Fibroblast of skin of left quadriceps (primary cell): ENCODE measurements around the gene B4GALT6.

Source experiments
- DNase-seq, 2 experiments: peaks; one replicate each; pipeline ENCODE4 v3.0.0-alpha.2; 2013; ENCODE audit warnings: low read depth in 2 of 2

The B4GALT6 gene

DNA sequence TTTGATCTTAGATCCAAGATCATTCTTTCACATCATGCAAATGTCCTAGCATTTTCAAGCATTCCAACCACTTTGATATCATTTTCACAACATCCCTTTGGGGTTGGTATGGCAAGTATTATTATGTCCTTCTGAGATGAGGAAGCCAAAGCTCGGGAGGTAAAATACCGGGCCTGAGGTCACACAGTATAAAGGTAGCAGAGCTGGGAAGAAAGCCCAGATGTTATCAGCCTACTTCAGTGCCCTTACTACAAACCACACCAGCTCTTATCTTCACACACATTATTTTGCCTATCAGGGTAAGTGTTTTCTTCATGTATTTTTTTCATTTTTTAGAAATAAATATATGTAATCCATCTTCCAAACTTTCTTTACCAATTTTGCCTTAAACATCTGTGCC is 4.2 kb upstream of the B4GALT6 start:
- no peak for DNase-seq

DNA sequence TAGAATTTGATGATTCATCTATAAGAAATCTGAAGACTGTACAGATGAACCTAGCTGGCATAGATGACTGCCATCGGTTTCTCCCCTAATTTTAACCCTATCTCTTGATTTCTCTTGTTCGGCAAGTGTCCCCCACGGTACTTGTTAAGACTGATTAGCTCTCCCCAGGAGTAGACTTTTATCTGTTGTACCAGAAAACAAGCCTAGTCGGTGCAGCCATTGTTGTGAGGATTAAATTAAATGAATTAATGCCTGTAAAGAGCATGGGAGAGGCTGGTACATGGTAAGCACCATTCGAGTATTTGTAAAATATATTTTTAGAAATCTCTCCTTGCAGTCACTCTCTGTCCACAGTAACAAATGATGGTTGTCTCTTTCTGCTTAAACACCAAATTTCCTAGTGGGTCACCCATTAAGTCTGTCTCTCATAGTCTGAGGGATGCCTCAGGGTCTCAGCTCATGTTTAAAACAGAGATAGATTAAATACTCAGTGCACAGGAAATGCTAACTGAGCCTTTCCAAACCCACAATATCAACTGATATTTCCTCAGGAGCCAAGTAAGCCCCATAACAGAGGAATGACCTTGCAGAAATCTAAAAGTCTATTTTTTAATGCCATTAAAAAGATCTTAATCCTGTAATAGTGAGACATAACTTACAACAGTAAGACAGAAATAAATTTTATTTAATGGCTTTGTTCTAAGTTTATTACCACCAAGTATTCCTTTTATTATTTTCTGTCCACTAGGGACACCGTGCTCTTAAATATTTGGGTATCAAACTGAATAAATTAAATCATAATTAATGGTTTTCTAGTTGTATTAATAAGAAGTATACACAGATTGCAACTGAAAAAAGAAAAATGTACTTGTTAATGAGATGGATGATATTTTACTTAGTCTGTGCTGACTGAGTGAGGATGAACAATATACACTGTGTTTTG is 2.9 kb upstream of the B4GALT6 start:
- DNase-seq: no peak

DNA sequence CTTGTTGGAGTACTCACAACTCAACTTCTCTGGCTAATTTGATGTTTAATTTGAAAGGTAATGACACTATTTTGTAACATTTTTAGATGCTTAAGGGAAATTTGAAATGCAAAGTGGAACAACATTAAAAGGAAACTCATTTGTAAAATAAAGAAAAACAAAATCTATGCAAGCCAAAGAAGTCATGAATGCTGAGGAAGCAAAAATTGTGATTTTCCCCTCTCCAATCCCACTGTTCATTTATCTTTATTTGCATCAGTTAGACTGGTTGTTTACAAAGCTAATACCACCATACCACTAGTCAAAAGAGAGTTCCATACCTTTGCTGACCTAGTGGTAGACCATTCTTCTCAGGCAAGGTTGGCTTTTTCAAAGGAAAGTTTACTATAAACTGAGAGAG is 2.2 kb upstream of the B4GALT6 start:
- no peak for DNase-seq

DNA sequence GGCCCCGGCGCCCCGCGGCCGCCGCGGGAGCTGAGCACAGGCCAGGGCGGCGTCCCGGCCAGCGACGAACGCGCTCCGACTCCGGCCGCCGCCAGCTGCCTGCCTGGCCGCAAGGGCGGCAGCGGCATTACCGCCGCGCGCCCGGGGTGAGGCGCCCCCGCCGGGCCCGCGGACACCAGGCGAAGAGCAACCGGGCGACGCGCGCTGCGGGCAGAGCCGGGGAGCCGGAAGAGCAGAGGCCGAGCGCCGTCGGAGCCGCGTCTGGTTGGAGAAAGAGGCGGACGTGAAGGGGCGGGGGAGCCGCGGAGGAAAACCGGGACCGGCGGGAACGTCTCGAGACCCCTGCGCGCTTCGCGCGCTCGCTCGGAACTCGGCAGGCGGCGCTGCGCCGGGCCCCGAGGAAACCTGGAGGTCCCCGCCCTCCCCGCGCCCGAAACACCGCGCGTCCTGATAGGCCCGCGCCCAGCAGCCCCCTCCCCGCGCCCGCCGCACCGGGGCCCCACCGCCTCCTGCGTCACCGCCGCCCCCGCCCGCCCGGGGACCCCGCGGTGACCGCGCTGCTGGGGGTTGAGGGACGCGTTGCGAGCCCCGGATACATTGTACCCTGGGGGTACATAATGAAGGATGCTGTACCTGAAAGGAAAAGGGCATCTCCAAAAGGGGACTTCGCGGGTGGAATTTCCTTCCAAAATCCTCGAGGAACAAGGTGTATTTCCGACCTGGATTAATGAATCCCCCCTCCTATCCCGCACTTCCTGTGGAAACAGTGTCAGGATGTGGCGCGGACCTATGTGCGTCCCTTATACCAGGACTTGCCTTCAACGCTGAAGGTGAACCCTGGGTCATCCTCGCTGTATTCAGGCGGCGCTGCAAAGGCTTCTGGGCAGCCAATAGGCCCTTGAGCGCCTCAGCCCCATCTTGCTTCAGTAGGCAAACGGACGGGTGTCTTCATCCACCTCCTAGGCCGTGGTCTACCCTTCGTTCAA is 1.0 kb upstream of the B4GALT6 start:
- peak; percentile 42 for DNase-seq

DNA sequence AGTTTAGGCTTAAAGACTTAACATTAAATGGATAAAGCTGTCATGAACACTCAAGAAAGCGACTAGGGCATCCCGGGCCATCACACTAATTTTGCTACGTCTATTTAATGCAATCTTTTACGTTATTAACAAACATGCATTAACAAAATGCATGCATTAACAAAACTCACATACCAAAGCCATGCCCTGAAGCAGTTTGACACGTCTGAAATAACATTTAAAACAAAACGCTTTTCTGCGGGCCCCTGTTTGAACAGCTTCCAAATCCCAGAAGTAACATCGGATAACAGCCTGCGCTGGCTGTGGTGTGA is 458 bp downstream of the B4GALT6 start:
- no peak for DNase-seq

DNA sequence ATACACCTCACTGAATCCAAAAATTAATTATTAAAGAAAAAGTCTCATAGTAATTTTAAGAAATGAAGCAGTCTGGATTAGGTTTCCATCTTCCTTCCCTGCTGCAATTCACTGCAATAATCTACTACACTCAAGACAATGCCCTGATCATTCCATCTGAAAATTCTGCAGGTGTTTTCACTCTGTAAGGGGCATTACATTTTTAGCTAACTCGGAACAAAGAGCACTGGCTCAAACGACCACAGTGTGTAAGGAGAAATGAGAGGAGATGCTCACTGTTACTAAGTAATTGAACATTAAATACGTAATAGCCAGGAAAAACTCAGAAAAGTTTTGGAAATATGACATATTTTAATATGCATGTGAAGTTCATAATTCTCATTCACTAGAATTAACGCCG is 1.3 kb downstream of the B4GALT6 start:
- DNase-seq: no peak

DNA sequence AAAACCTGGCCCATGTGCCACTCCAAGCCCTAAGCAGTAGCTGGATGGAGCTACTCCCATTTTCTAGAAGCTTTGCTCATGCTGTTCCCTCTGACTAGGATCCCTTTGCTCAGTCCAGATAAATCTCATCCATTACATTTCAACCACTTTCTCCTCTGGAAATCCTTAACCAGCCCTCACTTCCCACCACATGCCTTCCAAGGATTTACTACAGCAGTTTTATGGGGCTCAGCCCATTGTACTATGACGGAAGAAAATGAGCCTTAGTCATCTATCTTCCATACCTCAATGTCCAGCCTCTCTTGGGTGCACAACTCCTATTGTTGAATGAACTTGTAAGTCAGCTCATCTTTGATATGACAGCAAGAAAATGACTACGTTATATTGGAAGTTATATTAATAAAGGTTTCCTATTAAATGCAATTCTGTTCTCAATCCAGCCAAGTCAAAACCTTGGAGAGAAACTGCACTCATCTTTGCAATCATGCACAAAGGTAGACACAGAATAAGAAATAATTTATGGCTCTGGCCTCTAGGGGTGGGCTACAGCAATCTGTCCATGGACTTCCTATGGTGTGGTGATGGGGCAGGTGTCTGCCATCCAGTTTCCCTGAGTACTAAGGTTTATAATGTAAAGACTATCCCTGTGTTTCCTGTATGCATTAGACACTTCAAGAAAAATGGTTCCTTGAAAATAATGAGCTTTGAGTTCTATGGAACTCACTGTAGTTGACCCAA is 3.4 kb downstream of the B4GALT6 start:
- DNase-seq: no peak

DNA sequence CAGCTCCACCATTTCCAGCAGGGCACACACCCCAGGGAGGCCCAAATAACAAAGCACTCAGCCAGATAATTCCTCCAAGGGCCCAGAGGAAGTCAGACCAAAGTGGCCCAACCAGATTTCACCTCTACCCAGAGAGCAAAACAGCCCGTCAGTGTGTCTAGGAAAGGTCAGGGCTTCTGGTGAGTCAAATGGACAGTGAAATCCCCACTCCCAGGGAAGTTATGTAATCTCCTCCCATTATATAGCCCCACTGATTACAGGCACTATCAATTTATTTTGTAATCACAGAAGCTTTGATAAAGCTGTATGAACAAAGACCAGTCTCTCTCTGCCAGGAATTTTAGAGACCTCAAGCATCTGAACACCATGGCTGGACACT is 4.0 kb downstream of the B4GALT6 start:
- no peak for DNase-seq

DNA sequence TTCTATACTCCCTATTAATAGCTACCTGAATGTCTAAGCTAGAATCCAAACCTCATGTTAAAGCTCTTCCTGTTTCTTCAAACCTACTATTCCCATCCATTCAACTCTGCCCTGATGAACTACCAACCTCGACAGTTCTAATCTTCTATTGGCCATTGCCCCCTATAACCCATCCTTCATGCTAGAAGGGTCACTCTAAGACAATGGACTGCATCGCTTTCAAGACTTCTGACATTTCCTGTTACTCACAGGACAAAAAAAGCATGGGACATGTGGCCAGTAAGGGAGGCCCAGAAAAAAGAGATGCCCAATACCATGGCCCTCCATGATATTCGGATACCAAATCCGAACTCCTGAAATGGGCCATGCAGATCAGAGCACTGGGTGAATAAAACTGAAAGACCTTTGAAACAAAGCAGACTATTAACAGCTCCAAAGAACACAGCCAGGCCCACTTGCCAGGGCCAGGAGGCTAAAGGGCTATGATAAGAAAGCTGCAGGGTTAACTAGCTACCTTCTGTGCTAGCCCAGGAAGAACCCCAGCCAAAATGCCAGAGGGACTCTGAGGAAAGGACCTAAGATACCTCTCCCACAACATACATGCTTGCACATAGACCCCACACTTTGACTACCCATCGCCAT is 4.5 kb downstream of the B4GALT6 start:
- no peak for DNase-seq

DNA sequence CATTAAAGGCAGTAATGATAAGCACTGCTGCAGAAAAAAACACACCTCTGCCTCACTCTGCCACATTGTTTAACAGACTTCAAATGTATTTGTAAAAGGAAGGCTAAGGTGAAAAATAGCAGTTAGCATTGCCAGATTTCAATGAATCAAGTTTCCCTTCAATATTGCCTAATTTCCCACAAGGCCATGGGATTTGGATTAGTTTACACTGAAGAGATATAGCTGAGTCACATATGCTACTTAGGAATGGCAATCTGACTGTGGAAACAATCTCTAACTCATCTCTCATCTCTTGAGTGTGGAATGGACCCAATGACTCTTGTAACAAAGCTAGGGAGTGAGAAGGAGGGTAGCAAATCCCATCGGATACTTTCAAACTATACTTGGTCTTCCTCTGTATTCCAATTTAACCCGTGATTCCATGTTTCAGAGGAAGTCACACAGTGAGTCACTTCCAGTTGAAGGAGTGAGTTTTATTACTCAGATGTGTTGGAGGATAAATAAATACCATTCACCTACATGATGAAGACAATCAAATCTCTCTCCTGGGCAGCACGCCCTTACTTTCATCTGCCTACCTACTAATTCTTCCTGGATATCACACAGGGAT is 5.1 kb downstream of the B4GALT6 start:
- DNase-seq: peak; percentile 27 to 36

DNA sequence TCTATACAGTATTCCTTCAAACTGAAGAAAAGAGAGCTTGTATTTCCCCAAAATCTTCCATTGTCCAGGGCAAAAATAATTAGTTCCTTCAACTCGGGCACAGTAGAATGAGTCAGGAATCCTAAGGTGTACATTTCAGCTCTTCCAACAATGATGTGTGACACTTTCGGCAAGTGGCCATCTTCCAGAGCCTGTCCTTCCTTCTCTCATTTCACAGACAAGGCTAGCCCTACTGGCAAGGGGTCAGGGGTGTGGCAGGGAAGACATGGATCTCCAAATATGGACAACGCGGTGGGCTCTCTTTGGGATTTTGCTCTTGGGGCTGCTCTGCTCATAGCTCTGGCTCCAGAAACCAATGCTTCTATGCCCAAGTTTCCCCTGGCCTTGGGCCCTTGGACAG is 6.0 kb downstream of the B4GALT6 start:
- no peak for DNase-seq

DNA sequence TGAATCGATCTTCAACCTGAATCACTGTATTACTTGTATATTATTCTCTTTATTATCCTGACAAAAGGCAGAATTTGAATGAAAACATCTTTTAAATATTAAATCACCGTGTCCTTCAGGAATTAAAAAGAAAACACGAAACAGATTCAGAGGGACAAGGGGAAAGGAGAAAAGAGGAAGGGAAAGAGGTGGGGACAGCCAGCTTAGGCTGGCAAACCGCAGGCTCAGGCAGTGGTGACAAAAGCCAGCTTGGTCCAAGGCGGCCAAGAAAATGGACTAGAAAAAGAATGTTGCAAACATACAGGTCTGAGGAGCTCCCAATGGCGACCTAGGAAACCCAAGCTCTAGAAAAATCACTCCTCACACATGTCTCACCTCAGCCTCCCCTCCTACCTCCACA is 6.8 kb downstream of the B4GALT6 start:
- DNase-seq: no peak

DNA sequence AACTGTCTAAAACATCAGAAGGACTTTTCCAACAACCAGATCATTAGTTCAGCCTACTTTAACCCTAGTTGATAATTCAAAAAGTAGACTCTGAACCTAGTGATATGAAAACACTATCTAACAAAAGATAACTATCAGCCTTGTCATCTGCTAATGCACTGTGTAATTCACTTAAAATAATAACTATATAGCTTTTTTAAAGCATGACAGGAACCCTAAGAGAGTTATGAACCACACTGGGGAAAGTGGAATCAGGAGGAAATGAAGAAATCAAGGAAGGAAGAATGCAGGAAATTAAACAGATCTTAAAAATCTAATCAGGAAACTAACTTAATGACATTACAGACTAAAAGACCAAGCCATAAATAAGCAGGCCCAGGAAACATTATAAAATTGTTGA is 9.0 kb downstream of the B4GALT6 start:
- DNase-seq: no peak

DNA sequence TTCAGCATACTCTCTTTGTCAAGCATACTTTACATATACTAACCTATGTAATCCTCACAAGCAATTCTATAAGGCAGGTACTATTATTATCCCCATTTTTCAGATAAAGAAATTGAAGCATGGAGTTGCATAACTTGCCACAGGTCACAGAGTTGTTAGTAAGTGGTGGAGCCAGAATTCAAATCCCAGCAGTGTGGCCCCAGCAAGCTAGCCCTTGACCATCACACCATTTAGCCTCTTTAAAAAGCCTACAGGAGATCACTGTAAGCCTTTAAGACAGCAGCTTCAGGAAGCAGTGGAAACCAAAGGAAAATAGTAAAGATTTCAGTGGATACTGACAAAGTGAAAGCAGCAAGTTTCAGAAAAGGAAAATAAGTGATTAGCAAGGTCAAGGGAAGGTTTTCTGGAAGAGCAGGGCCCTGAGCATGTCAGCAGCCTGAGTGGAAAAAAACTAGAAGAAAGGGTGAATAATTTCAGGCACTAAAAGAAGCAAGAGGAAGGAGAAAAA is 11.7 kb downstream of the B4GALT6 start:
- DNase-seq: no peak

DNA sequence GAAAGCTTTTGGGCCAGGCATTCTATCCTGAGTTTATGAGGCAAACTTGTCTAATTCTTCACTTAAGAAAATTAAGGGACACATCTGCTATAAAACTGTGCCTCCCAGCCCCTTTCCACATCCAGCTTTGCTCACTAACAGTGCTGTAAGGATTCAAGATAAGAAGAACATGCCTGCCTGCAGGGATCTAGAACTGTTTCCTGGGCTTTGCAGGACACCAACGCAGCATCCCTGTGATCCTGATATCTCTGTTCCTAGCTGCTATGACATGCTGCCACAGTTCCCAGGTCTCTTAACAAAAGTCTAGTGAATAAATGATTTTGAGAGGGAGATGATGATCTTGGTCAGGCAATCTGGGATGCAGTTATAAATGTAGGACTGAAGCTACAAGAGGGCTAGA is 12.4 kb downstream of the B4GALT6 start:
- DNase-seq: no peak

DNA sequence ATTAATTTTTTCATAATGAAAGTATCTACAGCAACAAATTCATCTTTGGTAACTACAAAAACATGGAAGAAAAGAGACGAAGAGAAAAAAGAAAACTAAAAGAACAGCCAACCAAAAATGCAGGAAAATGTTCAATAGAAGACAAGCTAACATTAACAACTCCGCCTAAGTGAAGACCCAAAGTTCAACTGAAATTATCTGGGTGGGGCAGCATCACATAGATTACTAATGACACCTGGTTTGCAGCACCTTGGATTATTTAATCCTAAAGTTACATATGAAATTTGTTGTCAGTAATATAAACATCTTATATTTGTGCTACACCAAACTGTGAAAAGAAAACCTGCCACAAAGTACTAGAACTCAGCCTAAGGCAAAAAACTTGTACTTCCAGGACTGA is 14.8 kb downstream of the B4GALT6 start:
- DNase-seq: no peak

DNA sequence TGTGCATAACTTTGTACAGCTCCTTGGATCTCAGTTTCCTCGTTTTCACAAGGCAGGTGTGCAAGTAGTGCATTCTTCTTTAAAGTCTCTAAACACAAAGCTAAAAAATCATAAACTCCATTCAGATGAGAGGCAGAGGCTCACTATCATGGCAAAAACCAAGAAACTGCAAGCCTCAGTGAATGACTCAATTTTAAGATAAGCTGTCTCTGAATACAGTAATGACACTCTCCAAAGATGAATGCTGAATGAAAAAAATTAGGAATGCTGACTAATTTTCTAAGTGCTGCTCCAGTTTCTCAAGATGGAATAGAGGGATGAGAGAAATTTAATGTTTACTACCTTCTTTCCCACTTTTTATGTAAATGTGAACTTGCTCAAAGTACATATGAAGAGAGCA is 17.2 kb downstream of the B4GALT6 start:
- DNase-seq: no peak

DNA sequence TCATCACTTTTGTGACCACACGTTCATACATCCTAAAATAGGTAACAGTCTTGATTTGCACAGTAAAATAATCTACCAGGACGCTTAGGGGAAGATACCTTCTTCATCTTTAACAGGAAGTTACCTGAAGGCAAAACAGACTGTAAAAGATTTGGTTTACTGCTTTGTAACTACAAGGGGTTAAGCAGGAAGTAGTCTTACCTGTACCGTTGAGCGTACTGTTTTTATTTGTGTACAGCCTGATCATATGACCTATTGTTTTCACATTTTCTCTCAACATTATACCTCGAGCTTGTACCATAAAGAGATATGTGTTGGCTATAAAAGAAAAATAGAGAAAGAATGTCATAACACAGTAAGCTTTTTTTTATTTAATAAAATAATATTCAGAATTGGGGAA is 18.3 kb downstream of the B4GALT6 start:
- no peak for DNase-seq

DNA sequence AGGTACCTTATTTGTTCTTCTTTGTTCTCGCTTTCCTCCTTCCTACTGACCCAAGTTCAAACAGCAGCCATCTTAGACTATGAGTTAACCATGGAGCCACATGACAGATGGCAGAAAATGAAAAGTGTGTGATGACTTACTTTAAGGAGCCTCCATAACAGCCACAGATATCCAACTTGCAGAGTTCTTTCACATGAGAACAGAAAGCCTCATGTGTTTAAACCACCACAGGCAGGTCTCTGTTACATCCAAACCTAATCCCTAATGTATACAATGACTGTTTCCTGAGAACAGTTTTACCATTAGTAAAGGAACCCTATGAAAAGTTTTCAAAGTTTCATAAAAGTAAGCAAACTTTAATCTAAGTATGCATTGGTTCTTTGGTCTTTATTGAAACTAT is 20.3 kb downstream of the B4GALT6 start:
- DNase-seq: no peak

DNA sequence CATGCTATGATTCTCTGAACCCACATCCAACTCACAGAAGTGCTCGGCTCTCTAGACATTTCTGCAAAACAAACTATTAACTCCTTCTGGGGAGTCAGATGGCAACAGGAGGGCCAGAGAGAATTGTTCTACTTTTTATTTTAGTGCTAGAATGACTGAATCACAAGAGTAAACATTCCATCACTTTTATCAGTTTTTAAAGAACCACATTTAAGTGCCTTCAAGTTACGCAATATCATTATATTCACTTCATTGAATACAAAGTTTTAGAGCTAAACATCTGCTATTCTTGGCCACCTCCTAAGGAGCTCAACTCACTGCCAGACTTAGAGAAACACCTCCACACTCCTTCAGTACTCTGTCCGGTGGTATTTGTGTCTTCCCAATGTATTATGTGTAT is 22.4 kb downstream of the B4GALT6 start:
- peak in 1 of 2 experiments; percentile 39 for DNase-seq

DNA sequence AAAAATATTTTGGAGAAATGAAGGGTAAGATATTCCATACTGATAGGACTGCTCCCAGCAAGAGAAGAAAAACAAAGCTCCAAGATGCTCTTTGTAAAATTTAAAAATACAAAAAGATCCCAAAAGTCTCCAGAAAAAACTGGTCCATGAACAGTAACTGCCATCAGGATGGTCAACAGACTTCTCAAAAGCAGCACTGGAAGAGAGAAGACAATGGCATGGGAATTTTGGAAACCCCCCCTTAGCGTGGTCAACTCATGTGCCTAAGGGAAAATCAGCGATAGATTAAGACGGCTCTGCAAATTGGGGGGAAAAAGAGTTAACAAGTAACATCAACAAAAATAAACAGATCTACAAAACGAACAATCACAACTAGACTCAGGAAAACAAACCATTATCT is 23.6 kb downstream of the B4GALT6 start:
- no peak for DNase-seq
